Astrocyte (in vitro differentiated cells and primary cell): ENCODE data around the gene SOCS1. TPM values are rescaled to one million over a fixed set of nuclear protein-coding genes. Genes with fewer than 3 reads are reported as not detected.

Experiments used
- DNase-seq: peaks from one replicate; pipeline ENCODE4 v3.0.0-alpha.2; 2010; ENCODE audit warnings: low read depth
- FAIRE-seq: peaks from 2 replicates; lab custom pipeline; 2011; peaks lifted over from hg19 to GRCh38; lab: Jason Lieb, UNC
- H2AFZ ChIP-seq: 2 replicates; pipeline ENCODE4 v1.6.0; 2012; ENCODE audit warnings: low read depth, low read length, inconsistent platforms
- H3K27ac ChIP-seq: 2 replicates; pipeline ENCODE4 v1.5.1; 2011; ENCODE audit warnings: low read depth, low read length, inconsistent platforms
- H3K27me3 ChIP-seq: 2 replicates; pipeline ENCODE4 v1.6.0; 2011; ENCODE audit warnings: low read length, inconsistent platforms; ENCODE audit not compliant: insufficient read depth
- H3K36me3 ChIP-seq: 2 replicates; pipeline ENCODE4 v1.5.1; 2011; ENCODE audit warnings: low read length, inconsistent platforms; ENCODE audit not compliant: insufficient read depth
- H3K4me1 ChIP-seq: 2 replicates; pipeline ENCODE4 v1.5.1; 2011; ENCODE audit warnings: low read length, inconsistent platforms; ENCODE audit not compliant: insufficient read depth
- H3K4me2 ChIP-seq: 2 replicates; pipeline ENCODE4 v1.6.0; 2012; ENCODE audit warnings: low read length, inconsistent platforms
- H3K4me3 ChIP-seq: 2 replicates; pipeline ENCODE4 v1.5.1; 2011; ENCODE audit warnings: low read depth, mild to moderate bottlenecking, low read length, inconsistent platforms; ENCODE audit not compliant: insufficient read depth
- H3K79me2 ChIP-seq: 2 replicates; pipeline ENCODE4 v1.6.0; 2012; ENCODE audit warnings: mild to moderate bottlenecking, low read length, inconsistent platforms; ENCODE audit not compliant: insufficient read depth
- H3K9ac ChIP-seq: 2 replicates; pipeline ENCODE4 v1.6.0; 2012; ENCODE audit warnings: mild to moderate bottlenecking, low read length, inconsistent platforms
- H3K9me3 ChIP-seq: 2 replicates; pipeline ENCODE4 v1.5.1; 2012; ENCODE audit warnings: low read depth, mild to moderate bottlenecking, low read length, inconsistent platforms; ENCODE audit not compliant: insufficient read depth
- H4K20me1 ChIP-seq: 2 replicates; pipeline ENCODE4 v1.6.0; 2012; ENCODE audit warnings: low read length, inconsistent platforms; ENCODE audit not compliant: insufficient read depth
- H3K27ac Mint-ChIP-seq: one replicate; pipeline ENCODE4 v1.8.0; 2021; ENCODE audit warnings: mild to moderate bottlenecking, mixed read lengths; ENCODE audit not compliant: unreplicated experiment
- H3K27me3 Mint-ChIP-seq: one replicate; pipeline ENCODE4 v1.8.0; 2021; ENCODE audit warnings: low read depth, mixed read lengths; ENCODE audit not compliant: unreplicated experiment
- H3K36me3 Mint-ChIP-seq: one replicate; pipeline ENCODE4 v1.8.0; 2021; ENCODE audit warnings: low read depth, mixed read lengths; ENCODE audit not compliant: unreplicated experiment
- H3K4me1 Mint-ChIP-seq: one replicate; pipeline ENCODE4 v1.8.0; 2021; ENCODE audit warnings: low read depth, mixed read lengths; ENCODE audit not compliant: unreplicated experiment
- H3K4me3 Mint-ChIP-seq: one replicate; pipeline ENCODE4 v1.8.0; 2021; ENCODE audit warnings: mild to moderate bottlenecking, moderate library complexity, mixed read lengths; ENCODE audit not compliant: unreplicated experiment
- H3K9me3 Mint-ChIP-seq: one replicate; pipeline ENCODE4 v1.8.0; 2021; ENCODE audit warnings: mild to moderate bottlenecking, mixed read lengths; ENCODE audit not compliant: unreplicated experiment
- EZH2 ChIP-seq: IDR thresholded peaks from 2 replicates; pipeline ENCODE4 v1.6.1; 2012; ENCODE audit warnings: mild to moderate bottlenecking, low read length, inconsistent platforms; ENCODE audit not compliant: insufficient read depth
- total RNA-seq: library from RNA; stranded (reverse); gene quantifications from 2 replicates; pipeline ENCODE4 v1.2.1, GENCODE V29; 2021
- TF ChIP-seq, protein P1 (sequence below): IDR thresholded peaks from 2 replicates; pipeline ENCODE4 v1.5.1; 2011; ENCODE audit warnings: low read depth, mild to moderate bottlenecking, inconsistent platforms, low read length, moderate library complexity; ENCODE audit not compliant: insufficient read depth

Gene SOCS1
- total RNA-seq, 1 donor from 2014 or later = 16.0 TPM

DNA sequence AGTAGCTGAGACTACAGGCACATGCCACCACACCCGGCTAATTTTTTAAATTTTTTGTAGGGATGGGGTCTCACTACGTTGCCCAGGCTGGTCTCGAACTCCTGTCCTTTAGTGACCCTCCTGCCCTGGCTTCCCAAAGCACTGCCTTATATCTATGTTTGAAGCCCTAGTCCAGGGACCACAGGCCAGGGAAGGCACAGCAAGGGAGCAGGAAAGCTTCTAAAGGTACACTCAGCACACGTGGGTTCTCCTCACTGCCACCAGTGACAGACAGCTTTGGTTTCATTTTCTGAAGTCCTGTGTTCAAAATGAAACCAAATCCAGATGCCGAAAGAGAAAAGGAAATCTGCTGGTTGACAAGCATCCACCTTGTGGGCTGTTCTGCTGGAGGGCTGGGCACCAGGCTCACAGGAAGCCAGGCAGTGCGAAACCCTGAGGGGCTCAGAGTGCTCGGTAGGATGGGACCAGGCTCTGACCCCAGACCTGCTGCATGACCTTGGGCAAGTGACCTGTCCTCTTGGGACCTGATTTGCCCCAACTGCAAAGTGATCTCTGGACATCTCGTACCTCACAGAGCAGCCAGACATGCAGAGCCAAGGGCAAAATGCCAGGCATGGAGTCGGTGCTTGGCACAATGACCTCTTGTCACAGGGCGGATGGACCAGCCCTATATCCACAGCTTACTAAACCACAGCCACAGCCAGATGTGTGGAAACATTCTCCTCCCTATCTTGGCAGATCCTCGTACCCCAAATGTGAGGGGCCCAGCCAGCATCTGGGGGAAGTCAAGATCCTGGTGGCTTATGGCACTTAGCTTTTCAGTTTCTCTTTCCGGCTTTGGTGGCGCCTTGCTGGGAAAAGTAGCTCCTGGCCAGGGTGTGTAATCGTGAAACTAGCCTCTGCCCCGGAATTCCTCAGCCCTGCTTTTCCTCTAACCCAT lies 2.8 kb upstream of the SOCS1 start:
- Mint-ChIP-seq H3K4me3 (no peak overlapping the region), H3K9me3 (no peaks in the 10 kb centered on the region), H3K4me1 (peaks cover 11% of the 10 kb centered on the region), H3K27me3 (peaks cover 32% of the 10 kb centered on the region), H3K27ac (no peak overlapping the region), H3K36me3 (no peaks in the 10 kb centered on the region)
- Histone ChIP-seq H3K9ac (no peak overlapping the region), H3K36me3 (no peaks in the 10 kb centered on the region), H3K79me2 (peaks cover 18% of the 10 kb centered on the region), H3K27me3 (no peaks in the 10 kb centered on the region), H3K4me3 (no peak overlapping the region), H4K20me1 (peaks cover 16% of the 10 kb centered on the region), H3K4me2 (no peak overlapping the region), H3K9me3 (no peaks in the 10 kb centered on the region), H3K4me1 (peaks cover 18% of the 10 kb centered on the region), H3K27ac (no peak overlapping the region), H2AFZ (no peak overlapping the region)
- DNase-seq (no peak), FAIRE-seq (no peak)
- TF ChIP-seq EZH2 = no peak
- TF ChIP-seq, protein P1, sequence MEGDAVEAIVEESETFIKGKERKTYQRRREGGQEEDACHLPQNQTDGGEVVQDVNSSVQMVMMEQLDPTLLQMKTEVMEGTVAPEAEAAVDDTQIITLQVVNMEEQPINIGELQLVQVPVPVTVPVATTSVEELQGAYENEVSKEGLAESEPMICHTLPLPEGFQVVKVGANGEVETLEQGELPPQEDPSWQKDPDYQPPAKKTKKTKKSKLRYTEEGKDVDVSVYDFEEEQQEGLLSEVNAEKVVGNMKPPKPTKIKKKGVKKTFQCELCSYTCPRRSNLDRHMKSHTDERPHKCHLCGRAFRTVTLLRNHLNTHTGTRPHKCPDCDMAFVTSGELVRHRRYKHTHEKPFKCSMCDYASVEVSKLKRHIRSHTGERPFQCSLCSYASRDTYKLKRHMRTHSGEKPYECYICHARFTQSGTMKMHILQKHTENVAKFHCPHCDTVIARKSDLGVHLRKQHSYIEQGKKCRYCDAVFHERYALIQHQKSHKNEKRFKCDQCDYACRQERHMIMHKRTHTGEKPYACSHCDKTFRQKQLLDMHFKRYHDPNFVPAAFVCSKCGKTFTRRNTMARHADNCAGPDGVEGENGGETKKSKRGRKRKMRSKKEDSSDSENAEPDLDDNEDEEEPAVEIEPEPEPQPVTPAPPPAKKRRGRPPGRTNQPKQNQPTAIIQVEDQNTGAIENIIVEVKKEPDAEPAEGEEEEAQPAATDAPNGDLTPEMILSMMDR = no peak

DNA sequence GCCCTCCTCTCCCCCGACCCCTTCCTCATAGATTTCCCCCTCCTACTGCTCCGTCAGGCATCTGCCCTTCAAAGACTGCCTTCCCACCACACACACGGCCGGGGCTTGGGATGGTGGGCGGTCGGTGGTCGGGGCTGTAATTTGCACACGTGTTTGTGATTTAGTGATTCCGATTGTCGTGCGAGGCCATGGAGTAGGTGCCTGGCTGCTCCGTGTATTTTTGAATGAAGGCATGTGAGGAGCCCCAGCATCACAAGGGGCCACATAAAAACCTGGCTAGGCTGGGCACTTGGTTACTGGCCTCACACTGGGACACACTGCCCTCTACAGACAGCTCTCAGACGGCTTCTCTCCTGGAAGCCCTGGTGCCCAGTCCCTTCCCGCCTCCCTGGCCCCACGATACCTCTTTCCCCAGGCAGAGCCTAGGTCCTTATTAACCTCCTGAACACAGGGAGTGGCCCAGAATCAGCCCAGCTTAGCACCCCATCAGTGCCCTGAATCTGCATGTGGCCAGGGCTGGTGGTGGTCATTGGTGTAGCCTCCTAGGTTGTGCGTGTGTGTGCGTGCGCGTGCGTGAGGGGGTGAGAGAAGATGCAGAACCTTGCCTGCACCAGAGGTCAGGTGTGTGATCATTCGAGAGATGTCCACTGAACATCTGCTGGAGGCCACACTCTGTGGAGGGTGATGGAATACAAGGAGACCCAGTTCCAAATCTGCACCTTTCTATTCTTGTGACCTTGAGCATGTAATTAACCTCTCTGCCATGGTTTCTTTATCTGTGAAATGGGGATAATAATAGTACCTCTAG lies 1.3 kb upstream of the SOCS1 start:
- peak overlapping the region; percentile 95 for H3K27ac ChIP-seq
- peak; percentile 57 for DNase-seq

More for the DNA sequence above, 1.3 kb upstream of the SOCS1 start:
- Histone ChIP-seq H3K4me2 (peak overlapping the region; percentile 89), H3K79me2 (peaks cover 29% of the 10 kb centered on the region), H3K4me1 (peaks cover 32% of the 10 kb centered on the region), H3K4me3 (peak overlapping the region; percentile 88), H3K36me3 (no peaks in the 10 kb centered on the region), H2AFZ (peak overlapping the region; percentile 6), H3K9me3 (no peaks in the 10 kb centered on the region), H4K20me1 (peaks cover 31% of the 10 kb centered on the region), H3K27me3 (no peaks in the 10 kb centered on the region), H3K9ac (peak overlapping the region; percentile 95)
- TF ChIP-seq EZH2 = no peak
- TF ChIP-seq, protein P1 = peak; percentile 68
- Mint-ChIP-seq H3K4me1 (peaks cover 18% of the 10 kb centered on the region), H3K36me3 (peaks cover 2% of the 10 kb centered on the region), H3K4me3 (peak overlapping the region; percentile 83), H3K9me3 (no peaks in the 10 kb centered on the region), H3K27me3 (peaks cover 21% of the 10 kb centered on the region), H3K27ac (peak overlapping the region; percentile 96)
- no peak for FAIRE-seq
